Activated B cell treated with CpG ODN at 0.5 μM for 24 hours (primary cell): ENCODE data around the gene SLC41A3. TPM values are rescaled to one million over a fixed set of nuclear protein-coding genes. Genes with fewer than 3 reads are reported as not detected.

Experiments used
- ATAC-seq: fragments of 200-7000 bp; cut with Tn5 transposase; one replicate; pipeline ENCODE4 v1.10.0; 2021; ENCODE audit warnings: low read depth, mild to moderate bottlenecking, moderate library complexity
- CTCF ChIA-PET: fragments of 350-600 bp; sonication (Branson Sonifier 250); formaldehyde crosslinking; loops from one replicate; lab custom pipeline; 2021; ENCODE audit warnings: antibody characterized with exemption; lab: Charles Lee
- POLR2A ChIA-PET: fragments of 350-600 bp; sonication (Branson Sonifier 250); formaldehyde crosslinking; loops from one replicate; lab custom pipeline; 2021; ENCODE audit warnings: antibody characterized with exemption; lab: Charles Lee
- DNase-seq: peaks from one replicate; pipeline ENCODE4 v3.0.0; 2022
- H3K27ac Mint-ChIP-seq: one replicate; pipeline ENCODE4 v1.8.0; 2020; ENCODE audit warnings: mixed read lengths
- H3K27me3 Mint-ChIP-seq: one replicate; pipeline ENCODE4 v1.8.0; 2021; ENCODE audit warnings: mixed read lengths
- H3K36me3 Mint-ChIP-seq: one replicate; pipeline ENCODE4 v1.8.0; 2021; ENCODE audit warnings: low read depth, mixed read lengths
- H3K4me1 Mint-ChIP-seq: one replicate; pipeline ENCODE4 v1.8.0; 2021; ENCODE audit warnings: mixed read lengths
- H3K4me3 Mint-ChIP-seq: one replicate; pipeline ENCODE4 v1.8.0; 2020; ENCODE audit warnings: mild to moderate bottlenecking, mixed read lengths
- H3K9me3 Mint-ChIP-seq: one replicate; pipeline ENCODE4 v1.8.0; 2020; ENCODE audit warnings: mixed read lengths
- intact Hi-C: fragments of 100-400 bp; cut with micrococcal nuclease; formaldehyde crosslinking; loops from one replicate; pipeline ENCODE4 v1.15.1; 2024
- total RNA-seq: library from RNA; stranded (reverse); gene quantifications from 2 replicates; pipeline ENCODE4 v1.2.3, GENCODE V29; 2022
- TF ChIP-seq, protein P1 (sequence below): fragments of 200-600 bp; IDR thresholded peaks from one replicate; pipeline ENCODE4 v1.8.0; 2022; ENCODE audit warnings: antibody characterized with exemption, mild to moderate bottlenecking

The SLC41A3 gene
- total RNA-seq: 34.8 and 36.2 TPM in 2 replicates

DNA sequence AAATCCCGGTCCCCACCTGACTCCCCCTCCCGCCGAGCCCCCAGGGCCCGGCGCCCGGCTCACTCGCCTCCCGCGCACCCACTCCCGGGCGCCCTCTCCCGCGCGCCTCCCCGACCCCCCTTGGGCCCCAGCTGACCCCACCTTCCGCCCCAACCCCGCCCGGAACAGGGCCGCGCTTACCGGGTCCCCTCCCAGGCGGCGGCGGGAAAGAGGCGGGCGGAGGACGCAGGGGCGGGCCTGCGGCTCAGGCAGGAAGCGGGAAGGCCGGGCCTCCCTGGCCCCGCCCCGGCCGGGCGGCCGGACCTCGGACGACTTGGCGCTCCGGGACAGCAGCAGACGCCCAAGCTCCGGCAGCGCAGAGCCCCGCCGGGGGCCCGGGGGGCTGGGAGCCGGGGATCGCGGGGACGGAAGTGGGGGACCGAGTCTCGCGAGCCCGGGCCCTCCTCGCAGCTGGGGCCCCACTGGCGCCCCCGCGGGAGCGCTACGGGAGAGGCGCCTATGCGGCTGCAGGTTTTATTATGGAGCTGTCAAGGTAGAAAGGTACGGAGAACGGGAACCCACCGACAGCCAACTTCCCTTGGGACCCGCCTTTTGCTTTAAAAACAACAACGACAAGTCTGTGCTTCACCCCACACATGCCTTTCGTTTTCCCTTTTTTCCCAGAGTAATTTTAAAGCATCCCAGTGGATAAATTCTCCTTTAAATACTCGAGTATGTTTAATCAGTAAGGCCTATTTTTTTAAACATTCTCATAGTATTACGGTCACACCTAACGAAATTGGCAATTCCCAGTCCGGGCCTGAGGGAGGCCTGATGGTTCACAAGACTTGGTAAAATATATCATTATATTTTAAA, at the start of gene SLC41A3:
Gene SLC41A3 (minus strand): TSS at position 212 of the 855 bp plus-strand sequence. CDS start 15,905 bp downstream, outside the sequence.
- ATAC-seq (peak; percentile 93), DNase-seq (peak; percentile 87)
- H3K9me3 Mint-ChIP-seq: peaks cover 2% of the 10 kb centered on the region
- H3K27me3 Mint-ChIP-seq: no peaks in the 10 kb centered on the region
- intact Hi-C loops: loop anchor here (1.0 to 5.0 kb wide), 8 partner anchors 94 to 828 kb away; partner anchors contain the start of genes CHCHD6, KLF15 and ZXDC
- H3K27ac Mint-ChIP-seq: peak within 1 kb of the TSS; percentile 85
- ChIA-PET POLR2A (interaction anchor here (0.6 to 1.3 kb wide), 10 partner anchors 8 to 1387 kb away, joined by 3 to 7 read pairs (median 3); partner anchors contain the start of genes KLF15, OSBPL11 and ZXDC), CTCF (no interaction called here)
- H3K4me1 Mint-ChIP-seq: peaks cover 16% of the 10 kb centered on the region
- no peaks in the 10 kb centered on the region for H3K36me3 Mint-ChIP-seq
- TF ChIP-seq, protein P1, sequence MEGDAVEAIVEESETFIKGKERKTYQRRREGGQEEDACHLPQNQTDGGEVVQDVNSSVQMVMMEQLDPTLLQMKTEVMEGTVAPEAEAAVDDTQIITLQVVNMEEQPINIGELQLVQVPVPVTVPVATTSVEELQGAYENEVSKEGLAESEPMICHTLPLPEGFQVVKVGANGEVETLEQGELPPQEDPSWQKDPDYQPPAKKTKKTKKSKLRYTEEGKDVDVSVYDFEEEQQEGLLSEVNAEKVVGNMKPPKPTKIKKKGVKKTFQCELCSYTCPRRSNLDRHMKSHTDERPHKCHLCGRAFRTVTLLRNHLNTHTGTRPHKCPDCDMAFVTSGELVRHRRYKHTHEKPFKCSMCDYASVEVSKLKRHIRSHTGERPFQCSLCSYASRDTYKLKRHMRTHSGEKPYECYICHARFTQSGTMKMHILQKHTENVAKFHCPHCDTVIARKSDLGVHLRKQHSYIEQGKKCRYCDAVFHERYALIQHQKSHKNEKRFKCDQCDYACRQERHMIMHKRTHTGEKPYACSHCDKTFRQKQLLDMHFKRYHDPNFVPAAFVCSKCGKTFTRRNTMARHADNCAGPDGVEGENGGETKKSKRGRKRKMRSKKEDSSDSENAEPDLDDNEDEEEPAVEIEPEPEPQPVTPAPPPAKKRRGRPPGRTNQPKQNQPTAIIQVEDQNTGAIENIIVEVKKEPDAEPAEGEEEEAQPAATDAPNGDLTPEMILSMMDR: no peak
- peak within 1 kb of the TSS; percentile 88 for H3K4me3 Mint-ChIP-seq

DNA sequence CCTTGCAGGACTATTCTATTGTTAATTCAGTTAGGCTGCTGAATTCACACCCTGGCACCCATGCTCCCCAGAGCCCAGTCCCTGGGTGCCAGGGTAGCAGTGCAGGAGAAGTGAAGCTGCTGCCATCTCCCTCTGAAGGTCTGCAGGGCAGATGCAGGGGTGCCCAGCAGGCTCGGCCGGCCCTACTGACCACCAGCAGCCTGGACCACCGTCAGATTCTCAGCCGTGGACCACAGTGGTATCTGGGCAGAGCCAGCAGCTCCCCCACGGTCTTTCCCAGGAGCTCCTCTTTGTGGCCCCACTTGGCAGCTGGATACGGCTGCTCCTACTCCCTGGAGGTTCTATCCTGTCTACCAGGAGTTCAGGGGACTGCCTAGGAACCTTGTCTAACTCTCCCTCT, 49.7 kb upstream of the SLC41A3 start:
- no peak overlapping the region for H3K27ac Mint-ChIP-seq
- H3K4me1 Mint-ChIP-seq: no peaks in the 10 kb centered on the region
- no peaks in the 10 kb centered on the region for H3K36me3 Mint-ChIP-seq
- ChIA-PET CTCF (interaction anchor here (1.0 to 2.3 kb wide), 3 partner anchors 12 to 259 kb away, joined by 3 to 16 read pairs (median 4); no protein-coding TSS in a partner anchor), POLR2A (no interaction called here)
- intact Hi-C loops: loop anchor here (5.0 kb wide), 1 partner anchor 1324 kb away; no protein-coding TSS in a partner anchor
- H3K4me3 Mint-ChIP-seq: no peak overlapping the region
- ATAC-seq (no peak), DNase-seq (peak; percentile 9)
- TF ChIP-seq, protein P1: no peak
- peaks cover 13% of the 10 kb centered on the region for H3K27me3 Mint-ChIP-seq
- no peaks in the 10 kb centered on the region for H3K9me3 Mint-ChIP-seq

DNA sequence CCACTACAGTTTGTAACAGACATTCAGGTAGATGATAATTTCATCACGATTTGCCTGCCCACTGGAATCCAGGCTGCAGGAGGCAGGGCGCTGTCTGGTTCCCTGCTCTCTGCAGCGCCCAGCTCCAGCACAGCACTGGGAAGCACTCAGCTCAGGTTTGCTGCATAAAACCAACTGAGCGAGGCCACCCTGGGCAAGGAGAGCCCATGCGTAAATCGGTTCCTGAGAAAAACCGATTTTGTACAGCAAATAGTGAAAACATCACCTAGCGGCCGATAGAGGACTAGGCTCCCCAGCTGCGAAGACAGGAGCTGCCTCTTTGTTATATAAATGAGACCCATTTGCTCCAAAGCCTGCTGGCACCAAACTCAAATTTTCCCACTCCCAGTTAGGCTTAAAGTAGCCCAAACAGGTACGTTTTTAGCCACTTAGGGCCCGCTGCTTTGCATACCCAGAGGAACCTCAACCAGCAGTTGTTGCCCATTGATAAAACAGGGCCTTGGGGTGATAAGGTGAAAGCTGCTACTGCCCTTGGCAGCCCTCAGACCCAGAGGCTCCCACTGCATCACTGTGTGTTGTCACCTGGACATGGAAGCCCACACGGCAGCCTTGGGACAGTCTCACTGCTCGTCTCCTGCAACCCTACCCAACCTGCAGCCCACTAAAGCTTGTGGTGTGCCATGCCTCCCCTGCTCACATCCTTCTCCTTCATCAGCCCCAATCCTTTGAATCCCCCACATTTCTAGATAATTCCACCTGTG, 49.0 kb upstream of the SLC41A3 start:
- intact Hi-C loops: loop anchor here (5.0 kb wide), 1 partner anchor 1324 kb away; no protein-coding TSS in a partner anchor
- Mint-ChIP-seq H3K27me3 (peaks cover 13% of the 10 kb centered on the region), H3K36me3 (no peaks in the 10 kb centered on the region), H3K27ac (no peak overlapping the region), H3K9me3 (no peaks in the 10 kb centered on the region), H3K4me3 (no peak overlapping the region), H3K4me1 (no peaks in the 10 kb centered on the region)
- ChIA-PET CTCF (interaction anchor here (0.7 to 2.3 kb wide), 4 partner anchors 11 to 260 kb away, joined by 3 to 16 read pairs (median 4); no protein-coding TSS in a partner anchor), POLR2A (no interaction called here)
- peak; percentile 5 for DNase-seq
- no peak for ATAC-seq
- TF ChIP-seq, protein P1: no peak

DNA sequence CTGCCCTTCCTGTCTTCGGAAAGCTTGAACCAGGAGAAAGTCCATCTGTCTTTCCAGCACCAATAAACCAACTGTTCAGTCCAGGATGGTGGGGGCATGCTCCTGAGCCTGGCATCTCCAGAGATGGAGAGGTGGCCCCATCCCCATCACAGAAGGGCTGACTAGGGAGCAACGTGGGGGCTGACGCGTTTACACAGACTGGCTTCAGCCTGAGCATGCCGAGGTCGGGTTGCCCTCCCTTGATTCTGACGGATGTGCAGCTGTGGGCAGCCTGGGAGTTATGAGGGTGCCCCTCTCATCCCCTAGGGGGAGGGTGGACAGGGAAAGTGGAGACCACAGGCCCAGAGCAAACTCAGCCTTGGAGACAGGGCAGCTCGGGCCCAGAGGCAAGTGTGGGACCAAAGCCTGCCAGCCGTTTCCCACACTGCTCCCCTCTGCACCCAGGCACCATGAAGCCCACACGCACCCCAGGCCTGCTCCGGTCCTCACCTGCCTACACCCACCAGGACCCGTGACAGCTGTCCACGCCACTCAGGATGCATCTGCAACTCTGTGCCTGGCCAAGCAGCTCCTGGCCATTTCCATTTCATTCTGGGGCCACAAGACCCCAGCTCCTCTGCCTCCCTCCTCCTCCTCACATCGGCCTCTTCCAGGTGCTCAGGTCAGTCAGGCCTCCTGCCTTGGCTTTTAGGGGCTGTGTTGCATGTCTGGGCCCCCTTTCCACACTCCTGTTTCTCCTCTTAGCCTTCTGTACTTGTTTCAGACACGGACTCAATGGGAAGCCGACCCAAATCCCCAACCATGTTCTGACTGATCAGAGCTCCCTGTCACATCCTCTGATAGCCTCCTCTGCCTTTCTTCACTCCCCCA, 48.2 kb upstream of the SLC41A3 start:
- Mint-ChIP-seq H3K4me3 (no peak overlapping the region), H3K9me3 (no peaks in the 10 kb centered on the region), H3K27me3 (peaks cover 12% of the 10 kb centered on the region), H3K4me1 (no peaks in the 10 kb centered on the region), H3K36me3 (no peaks in the 10 kb centered on the region), H3K27ac (no peak overlapping the region)
- POLR2A ChIA-PET: no interaction called here
- TF ChIP-seq, protein P1: no peak
- DNase-seq (peak; percentile 5), ATAC-seq (no peak)
- CTCF ChIA-PET: interaction anchor here (0.7 kb wide), 1 partner anchor 159 kb away, joined by 3 read pairs; no protein-coding TSS in a partner anchor
- intact Hi-C loops: loop anchor here (5.0 kb wide), 1 partner anchor 1325 kb away; no protein-coding TSS in a partner anchor
